ENCODE results near the gene RAPH1. TPM values are rescaled to one million over a fixed set of nuclear protein-coding genes. Genes with fewer than 3 reads are reported as not detected.

Gene RAPH1
- total RNA-seq, 1 donor from 2014 or later = 71.6 TPM

DNA sequence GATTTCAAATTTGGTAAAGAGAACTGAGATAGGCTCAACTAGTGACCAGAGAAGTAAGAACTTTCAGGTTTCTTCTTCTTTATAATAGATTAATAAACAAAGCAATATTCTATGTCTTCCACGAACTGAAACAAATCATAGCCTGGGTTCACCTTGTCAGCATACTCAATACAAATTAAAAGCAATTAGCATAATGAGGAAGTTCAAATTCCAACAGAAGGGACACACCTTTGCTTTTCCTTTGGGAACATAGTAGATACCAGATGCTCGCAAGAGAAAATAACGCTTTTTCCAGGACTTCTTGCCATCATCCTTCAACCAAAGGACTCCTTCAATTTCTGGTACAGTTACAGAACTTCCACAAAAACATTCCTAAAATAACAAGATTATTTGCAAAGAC is 79.9 kb downstream of the RAPH1 start:
- no peak for TF ChIP-seq CTCF (IDR thresholded peaks at IDR 0.05)
- H3K27ac Mint-ChIP-seq (ENCODE audit: unreplicated experiment) = no peak overlapping the region
- H3K27me3 Mint-ChIP-seq (ENCODE audit: low read depth) = no peaks in the 10 kb centered on the region

GRCh38 chr2:203453858-203454451 is 81.1 kb downstream of the RAPH1 start:
- no peak for DNase-seq (ENCODE audit: low spot score)
- peaks cover 10% of the 10 kb centered on the region for H3K36me3 Mint-ChIP-seq (ENCODE audit: low read depth)
- peak; percentile 90 for TF ChIP-seq CTCF (IDR thresholded peaks at IDR 0.05)

More for the DNA sequence above, 79.9 kb downstream of the RAPH1 start:
- H3K4me1 Mint-ChIP-seq (ENCODE audit: low read depth) = peaks cover 39% of the 10 kb centered on the region
- DNase-seq (ENCODE audit: low spot score) = no peak
- H3K9me3 Mint-ChIP-seq (ENCODE audit: low read depth) = no peaks in the 10 kb centered on the region
- H3K36me3 Mint-ChIP-seq (ENCODE audit: low read depth) = peaks cover 14% of the 10 kb centered on the region
- no peak overlapping the region for H3K4me3 Mint-ChIP-seq (ENCODE audit: unreplicated experiment)

GRCh38 chr2:203451689-203452088 is 83.4 kb downstream of the RAPH1 start:
- no peaks in the 10 kb centered on the region for H3K27me3 Mint-ChIP-seq (ENCODE audit: low read depth)
- TF ChIP-seq CTCF (IDR thresholded peaks at IDR 0.05) = no peak
- H3K27ac Mint-ChIP-seq (ENCODE audit: unreplicated experiment) = peak overlapping the region; percentile 71
- no peaks in the 10 kb centered on the region for H3K9me3 Mint-ChIP-seq (ENCODE audit: low read depth)
- H3K4me3 Mint-ChIP-seq (ENCODE audit: unreplicated experiment) = no peak overlapping the region
- peaks cover 10% of the 10 kb centered on the region for H3K36me3 Mint-ChIP-seq (ENCODE audit: low read depth)
- peaks cover 42% of the 10 kb centered on the region for H3K4me1 Mint-ChIP-seq (ENCODE audit: low read depth)
- no peak for DNase-seq (ENCODE audit: low spot score)

More at GRCh38 chr2:203453858-203454451, 81.1 kb downstream of the RAPH1 start:
- H3K27ac Mint-ChIP-seq (ENCODE audit: unreplicated experiment) = peak overlapping the region; percentile 62
- peaks cover 42% of the 10 kb centered on the region for H3K4me1 Mint-ChIP-seq (ENCODE audit: low read depth)
- H3K27me3 Mint-ChIP-seq (ENCODE audit: low read depth) = no peaks in the 10 kb centered on the region
- H3K4me3 Mint-ChIP-seq (ENCODE audit: unreplicated experiment) = no peak overlapping the region
- H3K9me3 Mint-ChIP-seq (ENCODE audit: low read depth) = no peaks in the 10 kb centered on the region

GRCh38 chr2:203451011-203451410 is 84.1 kb downstream of the RAPH1 start:
- Mint-ChIP-seq H3K36me3 (ENCODE audit: low read depth) (peaks cover 16% of the 10 kb centered on the region), H3K27ac (ENCODE audit: unreplicated experiment) (peak overlapping the region; percentile 71), H3K4me3 (ENCODE audit: unreplicated experiment) (no peak overlapping the region), H3K27me3 (ENCODE audit: low read depth) (no peaks in the 10 kb centered on the region), H3K4me1 (ENCODE audit: low read depth) (peaks cover 48% of the 10 kb centered on the region), H3K9me3 (ENCODE audit: low read depth) (no peaks in the 10 kb centered on the region)
- no peak for DNase-seq (ENCODE audit: low spot score)
- TF ChIP-seq CTCF (IDR thresholded peaks at IDR 0.05) = no peak

DNA sequence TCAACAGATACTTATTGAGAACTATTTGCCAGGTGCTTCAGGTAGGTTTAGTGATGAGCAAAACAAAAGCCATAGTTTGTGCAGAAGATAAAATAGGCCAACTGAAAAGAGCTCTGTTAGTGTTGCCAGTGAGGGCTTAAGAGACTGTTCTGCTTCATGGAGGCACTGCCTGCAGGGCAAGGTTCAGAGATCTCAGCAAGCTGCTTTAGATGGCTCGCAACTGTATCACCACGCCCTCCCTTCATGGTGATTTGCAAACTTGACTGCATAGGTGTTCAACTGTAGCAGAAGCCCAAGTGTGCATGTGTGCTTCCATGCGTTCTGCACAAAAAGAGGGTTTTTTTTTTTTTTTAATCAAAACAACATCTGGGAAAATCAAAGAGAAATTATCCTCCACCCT is 84.5 kb downstream of the RAPH1 start:
- peaks cover 52% of the 10 kb centered on the region for H3K4me1 Mint-ChIP-seq (ENCODE audit: low read depth)
- H3K27ac Mint-ChIP-seq (ENCODE audit: unreplicated experiment) = peak overlapping the region; percentile 71
- H3K4me3 Mint-ChIP-seq (ENCODE audit: unreplicated experiment) = no peak overlapping the region

More for the DNA sequence above, 84.5 kb downstream of the RAPH1 start:
- TF ChIP-seq CTCF (IDR thresholded peaks at IDR 0.05) = no peak
- no peaks in the 10 kb centered on the region for H3K9me3 Mint-ChIP-seq (ENCODE audit: low read depth)
- DNase-seq (ENCODE audit: low spot score) = no peak
- peaks cover 18% of the 10 kb centered on the region for H3K36me3 Mint-ChIP-seq (ENCODE audit: low read depth)
- H3K27me3 Mint-ChIP-seq (ENCODE audit: low read depth) = no peaks in the 10 kb centered on the region
